ENCODE results near the gene TULP1.

TULP1 gene

GRCh38 chr6:35508027-35508426 is 4.7 kb downstream of the TULP1 start:
- no peak overlapping the region for H3K4me3 ChIP-seq (ENCODE audit: control insufficient read depth, low read depth, low read length)
- DNase-seq (ENCODE audit: low read depth), result no peak
- TF ChIP-seq, protein P1, sequence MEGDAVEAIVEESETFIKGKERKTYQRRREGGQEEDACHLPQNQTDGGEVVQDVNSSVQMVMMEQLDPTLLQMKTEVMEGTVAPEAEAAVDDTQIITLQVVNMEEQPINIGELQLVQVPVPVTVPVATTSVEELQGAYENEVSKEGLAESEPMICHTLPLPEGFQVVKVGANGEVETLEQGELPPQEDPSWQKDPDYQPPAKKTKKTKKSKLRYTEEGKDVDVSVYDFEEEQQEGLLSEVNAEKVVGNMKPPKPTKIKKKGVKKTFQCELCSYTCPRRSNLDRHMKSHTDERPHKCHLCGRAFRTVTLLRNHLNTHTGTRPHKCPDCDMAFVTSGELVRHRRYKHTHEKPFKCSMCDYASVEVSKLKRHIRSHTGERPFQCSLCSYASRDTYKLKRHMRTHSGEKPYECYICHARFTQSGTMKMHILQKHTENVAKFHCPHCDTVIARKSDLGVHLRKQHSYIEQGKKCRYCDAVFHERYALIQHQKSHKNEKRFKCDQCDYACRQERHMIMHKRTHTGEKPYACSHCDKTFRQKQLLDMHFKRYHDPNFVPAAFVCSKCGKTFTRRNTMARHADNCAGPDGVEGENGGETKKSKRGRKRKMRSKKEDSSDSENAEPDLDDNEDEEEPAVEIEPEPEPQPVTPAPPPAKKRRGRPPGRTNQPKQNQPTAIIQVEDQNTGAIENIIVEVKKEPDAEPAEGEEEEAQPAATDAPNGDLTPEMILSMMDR (conservative IDR thresholded peaks at IDR 0.05; ENCODE audit: control insufficient read depth, insufficient read depth, low read depth, low read length), result no peak

GRCh38 chr6:35507221-35507620 is 5.5 kb downstream of the TULP1 start:
- TF ChIP-seq, protein P1 (conservative IDR thresholded peaks at IDR 0.05; ENCODE audit: control insufficient read depth, insufficient read depth, low read depth, low read length), result no peak
- H3K4me3 ChIP-seq (ENCODE audit: control insufficient read depth, low read depth, low read length), result no peak overlapping the region
- no peak for DNase-seq (ENCODE audit: low read depth)

DNA sequence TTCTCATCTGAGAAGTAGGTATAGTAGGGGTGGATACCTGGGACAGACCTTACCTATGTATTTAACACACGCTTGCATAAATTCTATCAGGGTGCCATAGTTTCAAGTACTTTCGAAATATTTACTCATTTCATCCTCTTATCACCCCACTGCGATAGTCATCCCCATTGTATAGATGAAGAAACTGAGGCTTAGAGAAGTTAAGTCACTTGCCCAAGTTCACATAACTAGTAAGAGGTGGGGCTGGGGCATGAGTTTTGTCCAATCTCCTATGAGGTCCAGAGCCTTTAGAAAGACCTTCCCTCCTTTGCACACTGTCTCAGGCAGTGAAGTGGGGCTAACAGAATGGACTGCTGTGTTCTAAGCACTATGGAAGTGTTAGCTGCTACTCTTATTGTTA is 6.2 kb downstream of the TULP1 start:
- DNase-seq (ENCODE audit: low read depth), result no peak
- TF ChIP-seq, protein P1 (conservative IDR thresholded peaks at IDR 0.05; ENCODE audit: control insufficient read depth, insufficient read depth, low read depth, low read length), result no peak
- H3K4me3 ChIP-seq (ENCODE audit: control insufficient read depth, low read depth, low read length), result no peak overlapping the region

GRCh38 chr6:35505999-35506412 is 6.7 kb downstream of the TULP1 start:
- TF ChIP-seq, protein P1 (conservative IDR thresholded peaks at IDR 0.05; ENCODE audit: control insufficient read depth, insufficient read depth, low read depth, low read length), result no peak
- no peak overlapping the region for H3K4me3 ChIP-seq (ENCODE audit: control insufficient read depth, low read depth, low read length)
- DNase-seq (ENCODE audit: low read depth), result no peak

DNA sequence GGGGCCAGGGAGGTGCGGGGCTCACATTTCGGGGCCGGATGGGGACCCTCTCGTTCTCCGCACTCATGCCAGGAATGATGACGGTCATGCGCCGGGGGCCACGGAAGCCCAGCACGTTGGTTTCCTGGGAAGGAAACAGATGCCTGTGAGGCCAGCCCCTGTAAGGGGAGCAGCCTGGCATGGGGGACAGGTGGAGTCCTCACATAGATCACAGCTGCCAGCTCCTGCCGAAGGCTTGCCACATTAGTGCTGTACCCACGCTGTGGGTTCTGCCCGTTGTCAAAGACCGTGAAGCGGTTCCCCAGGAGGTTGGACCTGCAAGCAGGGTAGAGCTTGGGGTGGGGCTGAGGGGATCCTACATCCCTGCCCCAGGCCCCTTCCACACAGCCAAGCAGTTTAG is 9.2 kb downstream of the TULP1 start:
- TF ChIP-seq, protein P1 (conservative IDR thresholded peaks at IDR 0.05; ENCODE audit: control insufficient read depth, insufficient read depth, low read depth, low read length), result no peak
- H3K4me3 ChIP-seq (ENCODE audit: control insufficient read depth, low read depth, low read length), result no peak overlapping the region
- no peak for DNase-seq (ENCODE audit: low read depth)

DNA sequence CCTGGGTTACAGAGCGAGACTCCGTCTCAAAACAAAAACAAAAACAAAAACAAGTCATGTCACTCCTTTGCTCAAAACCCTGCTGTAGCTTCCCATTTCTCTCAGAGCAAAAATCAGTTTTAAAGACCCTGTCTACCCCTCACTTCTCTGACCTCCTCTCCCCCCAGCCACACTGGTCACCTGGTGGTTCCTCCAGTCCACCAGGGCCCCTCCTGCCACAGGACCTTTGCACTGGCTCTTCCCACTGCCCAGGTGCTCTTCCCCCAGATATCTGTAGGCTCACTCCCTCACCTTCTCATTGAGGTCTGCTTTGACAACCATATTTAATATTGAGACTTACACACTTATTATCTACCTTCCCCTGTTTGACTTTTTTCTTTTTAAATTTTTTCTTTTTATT is 10.9 kb downstream of the TULP1 start:
- H3K4me3 ChIP-seq (ENCODE audit: control insufficient read depth, low read depth, low read length), result no peak overlapping the region
- TF ChIP-seq, protein P1 (conservative IDR thresholded peaks at IDR 0.05; ENCODE audit: control insufficient read depth, insufficient read depth, low read depth, low read length), result no peak
- no peak for DNase-seq (ENCODE audit: low read depth)

GRCh38 chr6:35500782-35501181 is 11.9 kb downstream of the TULP1 start:
- H3K4me3 ChIP-seq (ENCODE audit: control insufficient read depth, low read depth, low read length), result no peak overlapping the region
- DNase-seq (ENCODE audit: low read depth), result peak; percentile 74
- TF ChIP-seq, protein P1 (conservative IDR thresholded peaks at IDR 0.05; ENCODE audit: control insufficient read depth, insufficient read depth, low read depth, low read length), result no peak

All from fibroblast of mammary gland (primary cell).